GM23338 (cell line): ENCODE measurements around the gene MYT1. TPM values are rescaled to one million over a fixed set of nuclear protein-coding genes. Genes with fewer than 3 reads are reported as not detected.

ENCODE experiments used
- ATAC-seq: fragments of 200-7000 bp; cut with Tn5 transposase; 3 replicates; pipeline ENCODE4 v1.9.1; 2020
- DNase-seq: peaks from one replicate; pipeline ENCODE4 v3.0.0-alpha.2; 2015; ENCODE audit warnings: low spot score
- H2AFZ ChIP-seq: fragments of 200-600 bp; sonication (generic); 2 replicates; pipeline ENCODE4 v1.8.0; 2016; ENCODE audit warnings: antibody characterized with exemption, mild to moderate bottlenecking, moderate library complexity
- H3F3A ChIP-seq: fragments of 200-600 bp; sonication (generic); replicated peaks from 2 replicates; pipeline ENCODE4 v1.8.0; 2017; ENCODE audit warnings: antibody characterized with exemption, mixed run types, low read depth
- H3K27ac ChIP-seq: fragments of 200-600 bp; sonication (generic); 2 replicates; pipeline ENCODE4 v1.6.1; 2016; ENCODE audit warnings: low read depth
- H3K27me3 ChIP-seq: fragments of 200-600 bp; sonication (generic); 2 replicates; pipeline ENCODE4 v1.8.0; 2016; ENCODE audit warnings: mild to moderate bottlenecking, mixed run types, moderate library complexity; ENCODE audit not compliant: insufficient read depth
- H3K36me3 ChIP-seq: fragments of 200-600 bp; sonication (generic); 2 replicates; pipeline ENCODE4 v1.8.0; 2016; ENCODE audit warnings: mild to moderate bottlenecking; ENCODE audit not compliant: insufficient read depth
- H3K4me1 ChIP-seq: fragments of 200-600 bp; sonication (generic); 2 replicates; pipeline ENCODE4 v1.8.0; 2016; ENCODE audit warnings: mild to moderate bottlenecking, moderate library complexity; ENCODE audit not compliant: insufficient read depth
- H3K4me2 ChIP-seq: fragments of 200-600 bp; sonication (generic); 2 replicates; pipeline ENCODE4 v1.7.1; 2017; ENCODE audit warnings: mixed run types
- H3K4me3 ChIP-seq: fragments of 200-600 bp; sonication (generic); 2 replicates; pipeline ENCODE4 v1.6.1; 2016; ENCODE audit warnings: mixed run types
- H3K79me2 ChIP-seq: fragments of 200-600 bp; sonication (generic); replicated peaks from 2 replicates; pipeline ENCODE4 v1.8.0; 2017; ENCODE audit warnings: mild to moderate bottlenecking; ENCODE audit not compliant: insufficient read depth
- H3K9me2 ChIP-seq: fragments of 200-600 bp; sonication (generic); 2 replicates; pipeline ENCODE4 v1.8.0; 2017; ENCODE audit not compliant: insufficient read depth
- H4K20me1 ChIP-seq: fragments of 200-600 bp; sonication (generic); replicated peaks from 2 replicates; pipeline ENCODE4 v1.8.0; 2017; ENCODE audit warnings: mild to moderate bottlenecking; ENCODE audit not compliant: insufficient read depth
- H3K27ac Mint-ChIP-seq: 2 replicates; pipeline ENCODE4 v1.8.0; 2020; ENCODE audit warnings: inconsistent platforms, mild to moderate bottlenecking, moderate library complexity, mixed read lengths
- H3K27me3 Mint-ChIP-seq: 3 replicates; pipeline ENCODE4 v1.8.0; 2022; ENCODE audit warnings: low read depth, mild to moderate bottlenecking, moderate library complexity, mixed read lengths, inconsistent platforms; ENCODE audit not compliant: insufficient read depth, poor library complexity
- H3K36me3 Mint-ChIP-seq: 3 replicates; pipeline ENCODE4 v1.8.0; 2021; ENCODE audit warnings: low read depth, mild to moderate bottlenecking, inconsistent platforms, moderate library complexity, mixed read lengths
- H3K4me1 Mint-ChIP-seq: 3 replicates; pipeline ENCODE4 v1.8.0; 2020; ENCODE audit warnings: mild to moderate bottlenecking, inconsistent platforms, mixed read lengths
- H3K4me3 Mint-ChIP-seq: 3 replicates; pipeline ENCODE4 v1.8.0; 2021; ENCODE audit warnings: moderate library complexity, mild to moderate bottlenecking, inconsistent platforms, mixed read lengths
- H3K9me3 Mint-ChIP-seq: 3 replicates; pipeline ENCODE4 v1.8.0; 2020; ENCODE audit warnings: moderate library complexity, mild to moderate bottlenecking, inconsistent platforms, mixed read lengths
- CREB1 ChIP-seq: fragments of 250-450 bp; sonication (Bioruptor Pico); IDR thresholded peaks from 2 replicates; pipeline ENCODE4 v1.5.0; 2020; ENCODE audit warnings: low read depth, mild to moderate bottlenecking, moderate library complexity
- EZH2 ChIP-seq: fragments of 200-600 bp; sonication (generic); IDR thresholded peaks from one replicate; pipeline ENCODE4 v1.8.0; 2017; ENCODE audit warnings: antibody characterized with exemption, mild to moderate bottlenecking, low read depth; ENCODE audit not compliant: unreplicated experiment
- EZH2phosphoT487 ChIP-seq: fragments of 200-600 bp; sonication (generic); IDR thresholded peaks from one replicate; pipeline ENCODE4 v1.8.1; 2018; ENCODE audit warnings: antibody characterized with exemption; ENCODE audit not compliant: unreplicated experiment
- STAT1 ChIP-seq: IDR thresholded peaks from one replicate; pipeline ENCODE4 v1.6.1; 2016; ENCODE audit warnings: antibody characterized with exemption; ENCODE audit not compliant: unreplicated experiment
- ZNF114 ChIP-seq: fragments of 250-450 bp; sonication (Bioruptor Pico); IDR thresholded peaks from 2 replicates; pipeline ENCODE4 v1.5.0; 2020; ENCODE audit warnings: mild to moderate bottlenecking, moderate library complexity
- ZNF462 ChIP-seq: fragments of 250-450 bp; sonication (Bioruptor Pico); IDR thresholded peaks from 2 replicates; pipeline ENCODE4 v1.5.0; 2020; ENCODE audit warnings: mild to moderate bottlenecking, moderate library complexity
- polyA plus RNA-seq: library from polyadenylated mRNA; unstranded; fragments of >200 nt; fragmentation: Nextera tagmentation; extraction: Ambion mirVana; gene quantifications from 2 replicates; pipeline ENCODE4 v1.2.1, GENCODE V29; 2016
- total RNA-seq: library from RNA; depleted of rRNA; stranded (reverse); fragments of >200 nt; shearing (Covaris generic); gene quantifications from 2 replicates; pipeline ENCODE4 v1.2.3, GENCODE V29; 2014
- TF ChIP-seq, protein P1 (sequence below): IDR thresholded peaks from 2 replicates; pipeline ENCODE4 v1.6.1; 2016; ENCODE audit warnings: antibody characterized with exemption
- TF ChIP-seq, protein P2 (sequence below), 2 experiments: fragments of 200-600 bp in 1 of 2; sonication (generic) in 1 of 2; conservative IDR thresholded peaks; 2 replicates each; pipeline versions ENCODE4 v1.5.1 to v1.6.1; 2016 to 2017; ENCODE audit warnings: antibody characterized with exemption in 2 of 2, low read depth in 2 of 2, mild to moderate bottlenecking in 2 of 2, moderate library complexity in 1 of 2

The MYT1 gene
- total and polyA plus RNA-seq, 2 experiments from 2014 or later = 0.83 to 1.6 TPM

GRCh38 chr20:64167676-64168075, 3.4 kb downstream of the MYT1 start (continued):
- no peak for TF ChIP-seq ZNF114 (CRISPR knock-in tag)
- no peak for TF ChIP-seq EZH2phosphoT487
- TF ChIP-seq, protein P1, sequence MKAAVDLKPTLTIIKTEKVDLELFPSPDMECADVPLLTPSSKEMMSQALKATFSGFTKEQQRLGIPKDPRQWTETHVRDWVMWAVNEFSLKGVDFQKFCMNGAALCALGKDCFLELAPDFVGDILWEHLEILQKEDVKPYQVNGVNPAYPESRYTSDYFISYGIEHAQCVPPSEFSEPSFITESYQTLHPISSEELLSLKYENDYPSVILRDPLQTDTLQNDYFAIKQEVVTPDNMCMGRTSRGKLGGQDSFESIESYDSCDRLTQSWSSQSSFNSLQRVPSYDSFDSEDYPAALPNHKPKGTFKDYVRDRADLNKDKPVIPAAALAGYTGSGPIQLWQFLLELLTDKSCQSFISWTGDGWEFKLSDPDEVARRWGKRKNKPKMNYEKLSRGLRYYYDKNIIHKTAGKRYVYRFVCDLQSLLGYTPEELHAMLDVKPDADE = no peak

DNA sequence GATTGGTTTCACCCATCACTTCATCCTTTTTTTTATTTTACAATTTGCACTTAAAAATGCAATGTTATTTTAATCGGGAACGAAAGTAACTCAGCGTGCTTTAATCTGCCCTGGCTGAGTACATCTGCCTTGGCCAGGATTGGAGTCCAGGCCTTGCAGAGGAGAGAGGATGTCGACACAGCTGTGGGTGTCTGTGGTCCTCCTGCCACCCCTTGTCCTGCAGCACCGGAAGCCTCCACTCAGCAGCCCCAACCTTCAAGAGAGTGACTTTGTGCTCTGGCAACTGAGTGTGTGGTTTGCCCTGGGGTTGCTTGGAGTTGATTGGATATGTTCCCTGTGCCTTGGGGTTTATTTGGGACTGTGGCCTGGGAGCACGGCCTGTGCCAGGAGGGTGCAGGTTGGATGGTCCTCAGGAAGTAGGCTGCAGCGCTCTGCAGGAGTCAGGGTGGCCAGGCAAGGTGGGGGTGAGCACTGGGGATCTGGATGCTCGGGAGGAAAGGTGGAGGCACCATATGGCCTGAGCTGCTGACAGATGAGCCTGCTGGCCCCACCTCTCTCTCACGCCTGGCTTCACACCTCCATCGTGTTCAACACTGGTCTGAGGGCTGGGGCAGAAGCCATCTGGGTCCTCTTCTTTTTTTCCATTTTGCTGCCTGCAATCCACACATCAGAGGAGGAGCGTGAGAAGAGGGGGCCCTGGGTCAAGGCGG, 4.3 kb downstream of the MYT1 start:
- Histone ChIP-seq H3K27me3 (0 out of 2 replicates have a peak, but pooled peaks cover 7% of the 10 kb centered on the region), H3K4me3 (no peak overlapping the region), H3K9me2 (no peaks in the 10 kb centered on the region), H2AFZ (no peak overlapping the region), H3K4me1 (peaks cover 20% of the 10 kb centered on the region), H3K27ac (no peak overlapping the region), H4K20me1 (no peaks in the 10 kb centered on the region), H3K4me2 (no peak overlapping the region), H3K36me3 (no peaks in the 10 kb centered on the region), H3F3A (no peaks in the 10 kb centered on the region), H3K79me2 (no peaks in the 10 kb centered on the region)
- ATAC-seq (no peak), DNase-seq (no peak)
- H3K27ac Mint-ChIP-seq = no peak overlapping the region
- no peaks in the 10 kb centered on the region for H3K9me3 Mint-ChIP-seq
- H3K4me3 Mint-ChIP-seq = no peak overlapping the region
- peaks cover 17% of the 10 kb centered on the region for H3K27me3 Mint-ChIP-seq
- TF ChIP-seq, protein P2, sequence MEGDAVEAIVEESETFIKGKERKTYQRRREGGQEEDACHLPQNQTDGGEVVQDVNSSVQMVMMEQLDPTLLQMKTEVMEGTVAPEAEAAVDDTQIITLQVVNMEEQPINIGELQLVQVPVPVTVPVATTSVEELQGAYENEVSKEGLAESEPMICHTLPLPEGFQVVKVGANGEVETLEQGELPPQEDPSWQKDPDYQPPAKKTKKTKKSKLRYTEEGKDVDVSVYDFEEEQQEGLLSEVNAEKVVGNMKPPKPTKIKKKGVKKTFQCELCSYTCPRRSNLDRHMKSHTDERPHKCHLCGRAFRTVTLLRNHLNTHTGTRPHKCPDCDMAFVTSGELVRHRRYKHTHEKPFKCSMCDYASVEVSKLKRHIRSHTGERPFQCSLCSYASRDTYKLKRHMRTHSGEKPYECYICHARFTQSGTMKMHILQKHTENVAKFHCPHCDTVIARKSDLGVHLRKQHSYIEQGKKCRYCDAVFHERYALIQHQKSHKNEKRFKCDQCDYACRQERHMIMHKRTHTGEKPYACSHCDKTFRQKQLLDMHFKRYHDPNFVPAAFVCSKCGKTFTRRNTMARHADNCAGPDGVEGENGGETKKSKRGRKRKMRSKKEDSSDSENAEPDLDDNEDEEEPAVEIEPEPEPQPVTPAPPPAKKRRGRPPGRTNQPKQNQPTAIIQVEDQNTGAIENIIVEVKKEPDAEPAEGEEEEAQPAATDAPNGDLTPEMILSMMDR (conservative IDR thresholded peaks at IDR 0.05; ENCODE audit: low read depth in 2 of 2) = no peak
- peaks cover 37% of the 10 kb centered on the region for H3K4me1 Mint-ChIP-seq
- no peaks in the 10 kb centered on the region for H3K36me3 Mint-ChIP-seq

DNA sequence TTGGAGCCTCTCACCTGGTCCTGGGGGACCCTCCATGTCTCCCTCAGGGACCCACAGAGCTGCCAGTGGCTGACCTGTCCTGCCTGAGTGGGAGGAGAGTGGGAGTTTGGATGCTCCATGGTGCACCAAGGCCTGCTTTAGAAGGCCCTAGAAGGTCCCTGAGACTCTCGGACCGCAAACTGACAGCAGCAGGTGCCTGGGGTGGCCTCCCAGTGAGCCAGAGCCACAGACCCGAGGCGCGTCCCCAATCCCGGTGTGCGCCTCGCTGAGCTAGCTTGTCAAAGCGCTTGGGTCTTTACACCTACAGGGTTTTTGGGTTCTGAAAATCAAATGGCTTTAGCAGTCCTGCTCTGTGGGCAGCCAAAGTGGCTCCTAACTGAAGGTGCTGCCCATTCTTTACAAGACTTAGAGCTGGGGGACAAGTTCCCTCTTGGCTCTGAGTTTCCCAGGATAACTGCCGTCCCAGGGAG, 4.9 kb downstream of the MYT1 start:
- Histone ChIP-seq H4K20me1 (no peaks in the 10 kb centered on the region), H3K4me3 (no peak overlapping the region), H3K4me1 (peaks cover 17% of the 10 kb centered on the region), H3K27me3 (0 out of 2 replicates have a peak, but pooled peaks cover 7% of the 10 kb centered on the region), H3K4me2 (no peak overlapping the region), H2AFZ (no peak overlapping the region), H3K27ac (no peak overlapping the region), H3K79me2 (no peaks in the 10 kb centered on the region), H3K36me3 (no peaks in the 10 kb centered on the region), H3K9me2 (no peaks in the 10 kb centered on the region), H3F3A (no peaks in the 10 kb centered on the region)
- ATAC-seq (no peak), DNase-seq (no peak)
- no peak overlapping the region for H3K4me3 Mint-ChIP-seq
- H3K27ac Mint-ChIP-seq = no peak overlapping the region
- no peaks in the 10 kb centered on the region for H3K36me3 Mint-ChIP-seq
- H3K4me1 Mint-ChIP-seq = peaks cover 33% of the 10 kb centered on the region
- no peaks in the 10 kb centered on the region for H3K9me3 Mint-ChIP-seq
- H3K27me3 Mint-ChIP-seq = peaks cover 16% of the 10 kb centered on the region
- TF ChIP-seq ZNF462 (CRISPR knock-in tag) (no peak), EZH2 (no peak), ZNF114 (CRISPR knock-in tag) (no peak), CREB1 (no peak), STAT1 (no peak)
- TF ChIP-seq, protein P1 = no peak
